Measurements from ENCODE around the gene NDUFV1. TPM values are rescaled to one million over a fixed set of nuclear protein-coding genes. Genes with fewer than 3 reads are reported as not detected.
"Not testable (repeated sequence)": the region's sequence is repeated elsewhere in the genome, so short reads cannot be mapped to it uniquely, and the experiment has no call there.

The NDUFV1 gene
- total RNA-seq, 1 donor: 116 TPM

DNA sequence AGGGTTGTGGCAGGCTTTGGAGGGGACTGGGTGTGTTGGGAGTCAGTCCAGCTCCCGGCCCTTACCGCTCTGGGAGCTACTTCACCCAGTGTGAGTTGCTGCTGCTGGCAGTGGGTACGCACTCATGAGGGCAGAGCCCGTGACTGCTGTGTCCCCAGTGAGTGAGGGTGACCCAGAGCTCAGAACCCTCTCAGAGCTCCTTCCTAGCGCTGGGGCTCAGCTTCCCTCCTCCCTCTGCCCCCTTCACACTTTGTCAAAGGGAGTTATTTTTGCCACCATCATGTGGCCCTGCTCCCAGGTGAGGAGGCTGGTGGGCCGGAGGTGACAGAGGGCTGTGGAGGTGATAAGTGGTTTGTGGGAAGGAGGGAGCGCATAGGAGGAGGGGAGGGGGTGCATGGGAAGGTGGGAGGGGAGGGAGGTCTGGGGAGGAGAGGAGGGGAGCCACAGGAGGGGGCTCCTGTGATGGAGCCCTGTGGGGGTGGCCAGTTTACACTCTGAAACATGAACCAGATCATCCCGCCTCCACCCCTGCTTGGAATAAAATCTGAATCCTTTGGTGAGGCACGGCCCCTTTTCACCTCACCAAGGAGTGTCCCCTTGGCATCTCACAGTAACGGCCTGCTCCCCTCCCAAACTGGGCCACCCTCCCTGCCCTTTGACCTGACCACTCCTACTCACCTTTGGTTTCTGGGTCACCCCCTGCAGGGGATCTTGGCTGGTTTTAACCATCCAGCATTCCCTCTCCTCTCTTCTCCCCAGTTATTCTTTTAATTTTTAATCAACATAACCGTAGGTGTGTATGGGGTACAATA is 9.9 kb downstream of the NDUFV1 start:
- no peak for DNase-seq (ENCODE audit: low read depth)
- TF ChIP-seq, protein P1, sequence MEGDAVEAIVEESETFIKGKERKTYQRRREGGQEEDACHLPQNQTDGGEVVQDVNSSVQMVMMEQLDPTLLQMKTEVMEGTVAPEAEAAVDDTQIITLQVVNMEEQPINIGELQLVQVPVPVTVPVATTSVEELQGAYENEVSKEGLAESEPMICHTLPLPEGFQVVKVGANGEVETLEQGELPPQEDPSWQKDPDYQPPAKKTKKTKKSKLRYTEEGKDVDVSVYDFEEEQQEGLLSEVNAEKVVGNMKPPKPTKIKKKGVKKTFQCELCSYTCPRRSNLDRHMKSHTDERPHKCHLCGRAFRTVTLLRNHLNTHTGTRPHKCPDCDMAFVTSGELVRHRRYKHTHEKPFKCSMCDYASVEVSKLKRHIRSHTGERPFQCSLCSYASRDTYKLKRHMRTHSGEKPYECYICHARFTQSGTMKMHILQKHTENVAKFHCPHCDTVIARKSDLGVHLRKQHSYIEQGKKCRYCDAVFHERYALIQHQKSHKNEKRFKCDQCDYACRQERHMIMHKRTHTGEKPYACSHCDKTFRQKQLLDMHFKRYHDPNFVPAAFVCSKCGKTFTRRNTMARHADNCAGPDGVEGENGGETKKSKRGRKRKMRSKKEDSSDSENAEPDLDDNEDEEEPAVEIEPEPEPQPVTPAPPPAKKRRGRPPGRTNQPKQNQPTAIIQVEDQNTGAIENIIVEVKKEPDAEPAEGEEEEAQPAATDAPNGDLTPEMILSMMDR (IDR thresholded peaks at IDR 0.05; ENCODE audit: insufficient read depth, low read length): no peak
- H3K4me3 ChIP-seq (ENCODE audit: low read depth, low read length): no peak overlapping the region

DNA sequence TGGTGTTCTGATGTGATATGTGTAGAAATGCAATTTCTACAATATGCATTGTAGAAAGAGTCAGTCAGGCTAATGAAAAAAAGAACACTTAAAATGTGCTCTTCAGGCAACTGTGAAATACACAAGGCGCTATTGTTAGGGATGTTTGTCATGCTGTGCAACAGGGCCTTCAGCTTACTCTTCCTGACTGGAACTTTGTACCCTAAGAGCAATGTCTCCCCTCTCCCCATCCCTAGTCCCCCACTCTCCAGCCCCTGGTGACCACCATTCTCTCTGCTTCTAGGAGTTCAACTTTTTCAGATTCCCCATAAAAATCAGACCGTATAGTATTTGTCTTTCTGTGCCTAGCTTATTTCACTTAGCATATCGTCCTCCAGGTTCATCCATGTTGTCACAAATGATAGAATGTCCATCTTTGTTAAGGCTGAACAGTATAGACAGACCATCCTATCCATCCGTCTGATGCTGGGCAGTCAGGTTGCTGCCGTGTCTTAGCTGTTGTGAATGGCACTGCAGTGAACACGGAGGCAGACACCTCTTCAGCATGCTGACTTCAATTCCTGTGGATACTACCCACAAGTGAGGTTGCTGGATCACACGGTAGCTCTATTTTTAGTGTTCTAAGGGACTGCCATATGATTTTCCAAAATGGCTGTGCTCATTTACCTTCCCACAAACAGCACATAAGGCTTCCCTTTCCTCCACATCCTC is 10.7 kb downstream of the NDUFV1 start:
- TF ChIP-seq, protein P1 (IDR thresholded peaks at IDR 0.05; ENCODE audit: insufficient read depth, low read length): no peak
- DNase-seq (ENCODE audit: low read depth): no peak

DNA sequence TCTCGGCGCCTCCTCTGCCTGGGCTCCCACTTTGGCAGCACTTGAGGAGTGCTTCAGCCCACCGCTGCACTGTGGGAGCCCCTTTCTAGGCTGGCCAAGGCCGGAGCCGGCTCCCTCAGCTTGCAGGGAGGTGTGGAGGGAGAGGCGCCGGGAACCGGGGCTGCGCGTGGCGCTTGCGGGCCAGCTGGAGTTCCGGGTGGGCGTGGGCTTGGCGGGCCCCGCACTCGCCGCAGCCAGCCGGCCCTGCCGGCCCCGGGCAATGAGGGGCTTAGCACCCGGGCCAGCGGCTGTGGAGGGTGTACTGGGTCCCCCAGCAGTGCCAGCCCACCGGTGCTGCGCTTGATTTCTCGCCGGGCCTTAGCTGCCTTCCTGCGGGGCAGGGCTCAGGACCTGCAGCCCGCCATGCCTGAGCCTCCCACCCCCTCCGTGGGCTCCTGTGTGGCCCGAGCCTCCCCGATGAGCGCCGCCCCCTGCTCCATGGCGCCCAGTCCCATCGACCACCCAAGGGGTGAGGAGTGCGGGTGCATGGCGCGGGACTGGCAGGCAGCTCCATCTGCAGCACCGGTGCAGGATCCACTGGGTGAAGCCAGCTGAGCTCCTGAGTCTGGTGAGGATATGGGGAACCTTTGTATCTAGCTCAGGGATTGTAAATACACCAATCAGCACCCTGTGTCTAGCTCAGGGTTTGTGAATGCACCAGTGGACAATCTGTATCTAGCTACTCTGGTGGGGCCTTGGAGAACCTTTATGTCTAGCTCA is 12.3 kb downstream of the NDUFV1 start:
- DNase-seq (ENCODE audit: low read depth); H3K4me3 ChIP-seq (ENCODE audit: low read depth, low read length): not testable (repeated sequence)

More for the DNA sequence above, 10.7 kb downstream of the NDUFV1 start:
- H3K4me3 ChIP-seq (ENCODE audit: low read depth, low read length): no peak overlapping the region

DNA sequence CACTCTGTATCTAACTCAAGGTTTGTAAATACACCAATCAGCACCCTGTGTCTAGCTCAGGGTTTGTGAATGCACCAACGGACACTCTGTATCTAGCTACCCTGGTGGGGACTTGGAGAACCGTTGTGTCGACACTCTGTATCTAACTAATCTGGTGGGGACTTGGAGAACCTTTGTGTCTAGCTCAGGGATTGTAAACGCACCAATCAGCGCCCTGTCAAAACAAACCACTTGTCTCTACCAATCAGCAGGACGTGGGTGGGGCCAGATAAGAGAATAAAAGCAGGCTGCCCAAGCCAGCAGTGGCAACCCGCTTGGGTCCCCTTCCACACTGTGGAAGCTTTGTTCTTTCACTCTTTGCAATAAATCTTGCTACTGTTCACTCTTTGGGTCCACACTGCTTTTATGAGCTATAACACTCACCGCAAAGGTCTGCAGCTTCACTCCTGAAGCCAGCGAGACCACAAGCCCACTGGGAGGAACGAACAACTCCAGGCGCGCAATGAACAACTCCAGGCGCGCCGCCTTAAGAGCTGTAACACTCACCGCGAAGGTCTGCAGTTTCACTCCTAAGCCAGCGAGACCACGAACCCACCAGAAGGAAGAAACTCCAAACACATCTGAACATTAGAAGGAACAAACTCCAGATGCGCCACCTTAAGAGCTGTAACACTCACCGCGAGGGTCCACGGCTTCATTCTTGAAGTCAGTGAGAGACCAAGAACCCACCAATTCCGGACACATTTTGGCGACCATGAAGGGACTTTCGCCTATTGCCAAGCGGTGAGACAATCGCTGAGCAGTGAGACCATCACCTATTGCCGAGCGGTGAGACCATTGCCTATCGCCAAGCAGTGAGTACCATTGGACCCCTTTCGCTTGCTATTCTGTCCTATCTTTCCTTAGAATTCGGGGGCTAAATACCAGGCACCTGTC is 13.2 kb downstream of the NDUFV1 start:
- DNase-seq (ENCODE audit: low read depth); H3K4me3 ChIP-seq (ENCODE audit: low read depth, low read length): not testable (repeated sequence)

DNA sequence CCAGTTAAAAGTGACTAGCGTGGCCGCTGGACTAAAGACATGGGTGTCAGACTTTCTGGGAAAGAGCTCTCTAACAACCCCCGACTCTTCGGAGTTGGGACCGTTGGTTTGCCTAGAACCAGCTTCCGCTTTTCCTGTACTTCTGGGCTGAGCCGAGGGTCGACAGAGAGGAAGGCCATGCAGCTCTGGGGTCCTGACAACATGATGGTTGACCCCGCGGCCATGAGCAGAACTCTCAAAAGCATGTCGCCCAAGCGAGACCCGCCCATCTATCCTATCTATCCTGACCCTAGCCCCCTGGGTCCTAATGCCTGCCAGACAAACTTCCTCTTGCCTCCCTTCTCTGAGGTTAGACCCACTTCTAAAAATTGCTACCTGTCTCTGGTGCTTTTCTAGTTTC is 13.9 kb downstream of the NDUFV1 start:
- DNase-seq (ENCODE audit: low read depth): not testable (repeated sequence)

DNA sequence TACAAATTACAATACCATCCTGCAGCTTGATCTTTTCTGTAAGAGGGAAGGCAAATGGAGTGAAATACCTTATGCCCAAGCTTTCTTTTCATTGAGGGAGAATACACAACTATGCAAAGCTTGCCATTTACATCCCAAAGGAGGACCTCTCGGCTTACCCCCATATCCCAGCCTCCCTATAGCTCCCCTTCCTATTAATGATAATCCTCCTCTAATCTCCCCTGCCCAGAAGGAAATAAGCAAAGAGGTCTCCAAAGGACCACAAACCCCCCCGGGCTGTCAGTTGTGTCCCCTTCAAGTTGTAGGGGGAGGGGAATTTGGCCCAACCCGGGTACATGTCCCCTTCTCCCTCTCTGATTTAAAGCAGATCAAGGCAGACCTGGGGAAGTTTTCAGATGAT is 15.2 kb downstream of the NDUFV1 start:
- H3K4me3 ChIP-seq (ENCODE audit: low read depth, low read length); DNase-seq (ENCODE audit: low read depth): not testable (repeated sequence)

More for the DNA sequence above, 13.9 kb downstream of the NDUFV1 start:
- H3K4me3 ChIP-seq (ENCODE audit: low read depth, low read length): not testable (repeated sequence)

DNA sequence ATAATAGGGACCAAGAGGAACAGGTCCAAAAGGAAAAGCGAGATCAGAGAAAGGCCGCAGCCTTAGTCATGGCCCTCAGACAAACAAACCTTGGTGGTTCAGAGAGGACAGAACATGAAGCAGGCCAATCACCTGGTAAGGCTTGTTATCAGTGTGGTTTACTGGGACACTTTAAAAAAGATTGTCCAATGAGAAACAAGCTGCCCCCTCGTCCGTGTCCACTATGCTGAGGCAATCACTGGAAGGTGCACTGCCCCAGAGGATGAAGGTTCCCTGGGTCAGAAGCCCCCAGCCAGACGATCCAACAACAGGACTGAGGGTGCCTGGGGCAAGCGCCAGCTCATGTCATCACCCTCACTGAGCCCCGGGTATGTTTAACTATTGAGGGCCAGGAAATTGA is 16.2 kb downstream of the NDUFV1 start:
- DNase-seq (ENCODE audit: low read depth); H3K4me3 ChIP-seq (ENCODE audit: low read depth, low read length): not testable (repeated sequence)

DNA sequence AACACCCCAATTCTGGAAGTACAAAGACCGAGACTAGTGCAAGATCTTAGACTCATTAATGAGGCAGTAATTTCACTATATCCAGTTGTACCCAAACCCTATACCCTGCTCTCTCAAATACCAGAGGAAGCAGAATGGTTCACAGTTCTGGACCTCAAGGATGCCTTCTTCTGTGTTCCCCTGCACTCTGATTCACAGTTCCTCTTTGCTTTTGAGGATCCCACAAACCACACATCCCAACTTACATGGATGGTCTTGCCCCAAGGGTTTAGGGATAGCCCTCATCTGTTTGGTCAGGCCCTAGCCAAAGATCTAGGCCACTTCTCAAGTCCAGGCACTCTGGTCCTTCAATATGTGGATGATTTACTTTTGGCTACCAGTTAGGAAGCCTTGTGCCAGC is 17.1 kb downstream of the NDUFV1 start:
- DNase-seq (ENCODE audit: low read depth); H3K4me3 ChIP-seq (ENCODE audit: low read depth, low read length): not testable (repeated sequence)

DNA sequence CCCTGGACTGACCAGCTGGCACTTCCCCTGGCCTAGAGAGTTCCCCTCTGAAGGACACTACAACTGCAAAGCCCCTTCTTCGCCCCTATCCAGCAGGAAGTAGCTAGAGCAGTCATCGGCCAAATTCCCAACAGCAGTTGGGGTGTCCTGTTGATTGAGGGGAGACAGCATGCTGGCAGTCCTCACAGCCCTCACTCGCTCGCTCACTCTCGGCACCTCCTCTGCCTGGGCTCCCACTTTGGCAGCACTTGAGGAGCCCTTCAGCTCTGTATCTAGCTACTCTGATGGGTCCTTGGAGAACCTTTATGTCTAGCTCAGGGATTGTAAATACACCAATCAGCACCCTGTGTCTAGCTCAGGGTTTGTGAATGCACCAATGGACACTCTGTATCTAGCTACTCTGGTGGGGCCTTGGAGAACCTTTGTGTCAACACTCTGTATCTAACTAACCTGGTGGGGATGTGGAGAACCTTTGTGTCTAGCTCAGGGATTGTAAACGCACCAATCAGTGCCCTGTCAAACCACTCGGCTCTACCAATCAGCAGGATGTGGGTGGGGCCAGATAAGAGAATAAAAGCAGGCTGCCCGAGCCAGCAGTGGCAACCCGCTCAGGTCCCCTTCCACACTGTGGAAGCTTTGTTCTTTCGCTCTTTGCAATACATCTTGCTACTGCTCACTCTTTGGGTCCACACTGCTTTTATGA is 19.5 kb downstream of the NDUFV1 start:
- not testable (repeated sequence) for H3K4me3 ChIP-seq (ENCODE audit: low read depth, low read length); DNase-seq (ENCODE audit: low read depth)

DNA sequence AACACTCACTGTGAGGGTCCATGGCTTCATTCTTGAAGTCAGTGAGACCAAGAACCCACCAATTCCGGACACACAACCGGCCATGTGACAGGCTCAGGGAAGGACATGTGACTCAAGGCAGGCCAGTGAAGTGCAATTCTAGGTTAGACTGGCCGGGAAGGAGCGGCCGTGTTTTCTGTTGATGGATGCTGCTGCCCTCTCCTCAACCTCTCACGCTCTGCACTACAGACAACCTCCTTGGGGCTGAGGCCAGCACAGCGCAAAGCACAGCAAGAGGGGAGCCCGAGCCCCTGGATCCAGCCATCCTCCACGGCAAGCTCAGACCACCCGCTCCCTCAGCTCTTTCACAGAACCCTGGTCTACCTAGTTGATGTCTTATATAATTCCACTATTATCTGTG is 20.2 kb downstream of the NDUFV1 start:
- H3K4me3 ChIP-seq (ENCODE audit: low read depth, low read length): no peak overlapping the region
- TF ChIP-seq, protein P1 (IDR thresholded peaks at IDR 0.05; ENCODE audit: insufficient read depth, low read length): no peak
- DNase-seq (ENCODE audit: low read depth): no peak
